ENCODE results near the gene CCDC88C. TPM values are rescaled to one million over a fixed set of nuclear protein-coding genes. Genes with fewer than 3 reads are reported as not detected.

Gene CCDC88C
- total and polyA plus RNA-seq, 2 donors (not counting 3 experiments of a cell fraction or from before 2014, with no cell fraction given): 11.4 to 52.1 TPM

DNA sequence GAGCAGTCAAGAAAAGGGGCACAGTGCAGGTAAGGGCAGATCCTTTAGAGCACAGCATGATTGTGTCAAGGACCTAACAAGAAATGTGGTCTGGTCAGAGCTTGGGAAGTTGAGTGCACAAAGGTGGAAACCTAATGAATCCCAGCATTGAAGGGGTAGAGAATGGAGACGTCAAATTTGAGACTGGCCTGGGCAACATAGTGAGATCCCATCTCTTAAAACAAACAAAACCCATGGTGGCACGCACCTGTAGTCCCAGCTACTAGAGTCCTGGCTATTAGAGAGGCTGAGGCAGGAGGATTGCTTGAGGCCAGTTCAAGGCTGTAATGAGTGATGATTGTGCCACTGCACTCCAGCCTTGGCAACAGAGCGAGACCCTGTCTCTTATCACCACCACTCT, 37.0 kb upstream of the CCDC88C start:
- Histone ChIP-seq H2AFZ (ENCODE audit: low read depth, low read length) (no peak overlapping the region), H4K20me1 (replicated peaks; ENCODE audit: control insufficient read depth, extremely low read depth, insufficient read depth, low read length) (peaks cover 8% of the 10 kb centered on the region), H3K9me1 (replicated peaks; ENCODE audit: control insufficient read depth, extremely low read depth, insufficient read depth, low read length) (no peaks in the 10 kb centered on the region), H3K79me2 (ENCODE audit: control insufficient read depth, insufficient read depth, low read length) (no peaks in the 10 kb centered on the region), H3K4me2 (ENCODE audit: insufficient read depth, low read length) (no peak overlapping the region), H3K4me3 (replicated peaks in 1 of 3; ENCODE audit: insufficient read depth in 1 of 3, low read depth in 1 of 3, low read length in 3 of 3) (no peak overlapping the region), H3K36me3 (ENCODE audit: control insufficient read depth in 2 of 2, extremely low read depth in 1 of 2, insufficient read depth in 2 of 2, low read length in 2 of 2) (peaks cover 9 to 15% of the 10 kb centered on the region in 2 experiments), H3K9me3 (replicated peaks; ENCODE audit: control insufficient read depth, insufficient read depth, low read length) (no peaks in the 10 kb centered on the region), H3K27ac (ENCODE audit: insufficient read depth, low read depth, low read length) (no peak overlapping the region), H3K9ac (replicated peaks; ENCODE audit: extremely low read depth, insufficient read depth, low read length) (no peak overlapping the region), H3K4me1 (ENCODE audit: control insufficient read depth, extremely low read depth, insufficient read depth, low read length) (no peaks in the 10 kb centered on the region), H3K27me3 (ENCODE audit: control insufficient read depth in 2 of 2, insufficient read depth in 2 of 2, low read length in 2 of 2) (no peaks in the 10 kb centered on the region)
- ChIA-PET CTCF (interaction anchor here (1.6 kb wide), 1 partner anchor 11 kb away, joined by 7 read pairs; no protein-coding TSS in a partner anchor), POLR2A (no interaction called here)
- FAIRE-seq (no peak), DNase-seq (ENCODE audit: low read depth, low spot score) (no peak)
- no peak for TF ChIP-seq FOS (IDR thresholded peaks at IDR 0.05; ENCODE audit: borderline replicate concordance, insufficient read depth, low read length)
- no peak for TF ChIP-seq JUN (IDR thresholded peaks at IDR 0.05; ENCODE audit: borderline replicate concordance, insufficient read depth, insufficient read length, low read depth)
- TF ChIP-seq, protein P1, sequence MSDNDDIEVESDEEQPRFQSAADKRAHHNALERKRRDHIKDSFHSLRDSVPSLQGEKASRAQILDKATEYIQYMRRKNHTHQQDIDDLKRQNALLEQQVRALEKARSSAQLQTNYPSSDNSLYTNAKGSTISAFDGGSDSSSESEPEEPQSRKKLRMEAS (IDR thresholded peaks at IDR 0.05; ENCODE audit: insufficient read depth, insufficient read length): no peak
- TF ChIP-seq MYC (IDR thresholded peaks at IDR 0.05; ENCODE audit: low read depth, low read length): no peak
- no peak for TF ChIP-seq POLR2AphosphoS5 (IDR thresholded peaks at IDR 0.05; ENCODE audit: insufficient read depth, low read depth, low read length)
- no peak for TF ChIP-seq GATA2 (IDR thresholded peaks at IDR 0.05; ENCODE audit: insufficient read depth, insufficient read length, low read depth, low read length)
- TF ChIP-seq EZH2 (IDR thresholded peaks at IDR 0.05; ENCODE audit: borderline replicate concordance, low read depth, low read length, severe bottlenecking): no peak
- TF ChIP-seq POLR2A (IDR thresholded peaks at IDR 0.05; ENCODE audit: low read depth, low read length): no peak
- TF ChIP-seq, protein P2, sequence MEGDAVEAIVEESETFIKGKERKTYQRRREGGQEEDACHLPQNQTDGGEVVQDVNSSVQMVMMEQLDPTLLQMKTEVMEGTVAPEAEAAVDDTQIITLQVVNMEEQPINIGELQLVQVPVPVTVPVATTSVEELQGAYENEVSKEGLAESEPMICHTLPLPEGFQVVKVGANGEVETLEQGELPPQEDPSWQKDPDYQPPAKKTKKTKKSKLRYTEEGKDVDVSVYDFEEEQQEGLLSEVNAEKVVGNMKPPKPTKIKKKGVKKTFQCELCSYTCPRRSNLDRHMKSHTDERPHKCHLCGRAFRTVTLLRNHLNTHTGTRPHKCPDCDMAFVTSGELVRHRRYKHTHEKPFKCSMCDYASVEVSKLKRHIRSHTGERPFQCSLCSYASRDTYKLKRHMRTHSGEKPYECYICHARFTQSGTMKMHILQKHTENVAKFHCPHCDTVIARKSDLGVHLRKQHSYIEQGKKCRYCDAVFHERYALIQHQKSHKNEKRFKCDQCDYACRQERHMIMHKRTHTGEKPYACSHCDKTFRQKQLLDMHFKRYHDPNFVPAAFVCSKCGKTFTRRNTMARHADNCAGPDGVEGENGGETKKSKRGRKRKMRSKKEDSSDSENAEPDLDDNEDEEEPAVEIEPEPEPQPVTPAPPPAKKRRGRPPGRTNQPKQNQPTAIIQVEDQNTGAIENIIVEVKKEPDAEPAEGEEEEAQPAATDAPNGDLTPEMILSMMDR (IDR thresholded peaks at IDR 0.05; ENCODE audit: extremely low read depth in 1 of 2, insufficient read depth in 1 of 2, low read depth in 1 of 2, low read length in 2 of 2): no peak
- dilution Hi-C loops (cut with MboI; ENCODE audit: extremely low pct_ligation_motif_present, low sequenced_read_pairs) (no loop called here), intact Hi-C loops (cut with micrococcal nuclease) (no loop called here)
- BruUV-seq (replicated peaks): no TSS peak

Measured in endothelial cell of umbilical vein (primary cell).